AG09309 (cell line): ENCODE results near the gene ATRN.
"Not testable (repeated sequence)": the region's sequence is repeated elsewhere in the genome, so short reads cannot be mapped to it uniquely, and the experiment has no call there.

Experiments
- DNase-seq: peaks from one replicate; pipeline ENCODE4 v3.0.0-alpha.2; 2010; ENCODE audit warnings: low read depth
- H3K4me3 ChIP-seq: 2 replicates; pipeline ENCODE4 v1.5.1; 2011; ENCODE audit warnings: mild to moderate bottlenecking, low read depth, low read length, moderate library complexity; ENCODE audit not compliant: control insufficient read depth
- CTCF ChIP-seq: IDR thresholded peaks from 2 replicates; pipeline ENCODE4 v1.5.1; 2011; ENCODE audit warnings: mild to moderate bottlenecking, low read depth, low read length, inconsistent platforms; ENCODE audit not compliant: insufficient read depth, control insufficient read depth; ENCODE audit errors: missing control alignments

ATRN gene

GRCh38 chr20:3592931-3593330 lies 122.1 kb downstream of the ATRN start:
- TF ChIP-seq CTCF, result no peak
- no peak for DNase-seq
- no peak overlapping the region for H3K4me3 ChIP-seq

GRCh38 chr20:3595541-3595940 lies 124.7 kb downstream of the ATRN start:
- TF ChIP-seq CTCF, result no peak
- no peak overlapping the region for H3K4me3 ChIP-seq
- no peak for DNase-seq

GRCh38 chr20:3603108-3603507 lies 132.3 kb downstream of the ATRN start:
- H3K4me3 ChIP-seq, result no peak overlapping the region
- no peak for TF ChIP-seq CTCF
- DNase-seq, result no peak

GRCh38 chr20:3605386-3605886 lies 134.6 kb downstream of the ATRN start:
- not testable (repeated sequence) for DNase-seq, H3K4me3 ChIP-seq

GRCh38 chr20:3606021-3606420 lies 135.2 kb downstream of the ATRN start:
- no peak for TF ChIP-seq CTCF
- no peak for DNase-seq
- no peak overlapping the region for H3K4me3 ChIP-seq

GRCh38 chr20:3611901-3612300 lies 141.1 kb downstream of the ATRN start:
- TF ChIP-seq CTCF, result no peak
- DNase-seq, result no peak
- no peak overlapping the region for H3K4me3 ChIP-seq

GRCh38 chr20:3612795-3613572 lies 142.2 kb downstream of the ATRN start:
- no peak for DNase-seq
- no peak overlapping the region for H3K4me3 ChIP-seq
- TF ChIP-seq CTCF, result no peak
